ENCODE measurements around the gene CALD1.

CALD1 gene

GRCh38 chr7:134806197-134806596 lies 26.8 kb downstream of the CALD1 start:
- DNase-seq (ENCODE audit: low read depth) = no peak
- H3K4me3 ChIP-seq (ENCODE audit: control insufficient read depth, low read depth, low read length) = no peak overlapping the region
- no peak for TF ChIP-seq CTCF (IDR thresholded peaks at IDR 0.05; ENCODE audit: control insufficient read depth, insufficient read depth, low read depth, low read length, missing control alignments)

GRCh38 chr7:134809616-134810015 lies 30.2 kb downstream of the CALD1 start:
- no peak for DNase-seq (ENCODE audit: low read depth)
- TF ChIP-seq CTCF (IDR thresholded peaks at IDR 0.05; ENCODE audit: control insufficient read depth, insufficient read depth, low read depth, low read length, missing control alignments) = no peak
- no peak overlapping the region for H3K4me3 ChIP-seq (ENCODE audit: control insufficient read depth, low read depth, low read length)

- DNase-seq (ENCODE audit: low read depth) = no peak
Measured at GRCh38 chr7:134811765-134812164, 32.3 kb downstream of the CALD1 start.

DNA sequence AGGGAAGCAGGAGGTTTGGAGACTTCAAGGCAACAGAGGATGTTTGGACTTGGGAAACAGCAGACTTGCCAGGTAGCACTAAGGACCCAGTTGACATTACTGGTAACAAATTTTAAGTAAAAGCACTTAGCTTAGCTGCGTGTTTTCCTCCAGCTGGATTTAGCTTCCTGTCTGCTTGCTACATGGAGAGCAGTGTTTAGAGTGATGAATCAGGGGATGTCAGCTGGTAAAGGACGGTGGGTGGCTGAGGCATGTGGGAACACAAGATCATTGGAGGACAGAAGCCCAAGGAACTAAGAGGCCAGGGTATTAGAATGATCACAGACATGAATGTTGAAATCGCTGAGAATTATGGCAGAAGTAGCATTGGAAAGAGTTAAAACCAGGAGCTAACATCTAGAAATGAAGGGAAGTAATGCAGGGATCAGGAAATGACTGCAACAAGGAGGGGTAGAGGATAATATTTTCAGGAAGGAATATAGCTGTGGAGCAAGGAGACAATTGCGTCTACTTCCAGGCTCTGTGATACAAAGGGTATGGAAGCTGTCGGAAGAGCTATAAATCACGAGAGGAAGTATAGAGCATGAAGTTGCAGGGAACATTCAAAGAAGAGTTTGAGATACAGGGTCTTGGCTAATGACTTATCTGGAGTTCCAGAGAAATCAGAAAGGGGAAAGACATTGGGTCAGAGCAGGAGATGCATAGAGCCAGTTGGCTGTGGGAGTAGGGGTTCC lies 34.4 kb downstream of the CALD1 start:
- H3K4me3 ChIP-seq (ENCODE audit: control insufficient read depth, low read depth, low read length) = no peak overlapping the region
- DNase-seq (ENCODE audit: low read depth) = no peak
- TF ChIP-seq CTCF (IDR thresholded peaks at IDR 0.05; ENCODE audit: control insufficient read depth, insufficient read depth, low read depth, low read length, missing control alignments) = no peak

More at GRCh38 chr7:134811765-134812164, 32.3 kb downstream of the CALD1 start:
- no peak for TF ChIP-seq CTCF (IDR thresholded peaks at IDR 0.05; ENCODE audit: control insufficient read depth, insufficient read depth, low read depth, low read length, missing control alignments)
- no peak overlapping the region for H3K4me3 ChIP-seq (ENCODE audit: control insufficient read depth, low read depth, low read length)

DNA sequence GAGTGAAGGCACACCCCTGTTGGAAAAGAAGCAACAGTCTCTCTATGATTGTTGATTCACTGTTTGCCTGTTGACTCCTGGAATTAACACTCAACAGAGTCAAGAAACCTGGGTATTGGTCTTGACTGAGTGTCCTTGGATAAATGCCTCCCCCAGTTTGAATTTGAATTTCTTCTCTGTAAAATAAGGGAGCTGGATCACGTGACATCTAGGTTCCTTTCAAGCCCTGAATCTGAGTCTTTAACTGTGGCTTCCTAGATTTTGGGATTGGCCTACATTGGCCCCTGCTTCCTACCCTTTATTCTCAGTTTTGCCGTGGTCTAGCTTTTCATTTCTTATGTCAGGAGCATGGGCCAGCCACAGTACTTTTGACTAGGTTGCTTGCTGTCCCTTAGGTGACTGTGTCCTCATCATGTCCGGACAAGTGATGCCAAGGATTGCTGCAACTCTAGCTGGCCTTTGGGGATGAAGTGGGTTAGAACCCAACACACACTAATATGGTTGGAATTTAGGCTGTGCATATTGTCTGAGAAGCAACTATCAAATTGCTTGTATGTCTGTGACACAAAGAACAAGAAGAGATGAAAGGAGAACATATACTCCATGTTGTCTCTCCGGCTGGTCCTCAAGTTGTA lies 35.4 kb downstream of the CALD1 start:
- DNase-seq (ENCODE audit: low read depth) = no peak
- TF ChIP-seq CTCF (IDR thresholded peaks at IDR 0.05; ENCODE audit: control insufficient read depth, insufficient read depth, low read depth, low read length, missing control alignments) = no peak
- no peak overlapping the region for H3K4me3 ChIP-seq (ENCODE audit: control insufficient read depth, low read depth, low read length)

DNA sequence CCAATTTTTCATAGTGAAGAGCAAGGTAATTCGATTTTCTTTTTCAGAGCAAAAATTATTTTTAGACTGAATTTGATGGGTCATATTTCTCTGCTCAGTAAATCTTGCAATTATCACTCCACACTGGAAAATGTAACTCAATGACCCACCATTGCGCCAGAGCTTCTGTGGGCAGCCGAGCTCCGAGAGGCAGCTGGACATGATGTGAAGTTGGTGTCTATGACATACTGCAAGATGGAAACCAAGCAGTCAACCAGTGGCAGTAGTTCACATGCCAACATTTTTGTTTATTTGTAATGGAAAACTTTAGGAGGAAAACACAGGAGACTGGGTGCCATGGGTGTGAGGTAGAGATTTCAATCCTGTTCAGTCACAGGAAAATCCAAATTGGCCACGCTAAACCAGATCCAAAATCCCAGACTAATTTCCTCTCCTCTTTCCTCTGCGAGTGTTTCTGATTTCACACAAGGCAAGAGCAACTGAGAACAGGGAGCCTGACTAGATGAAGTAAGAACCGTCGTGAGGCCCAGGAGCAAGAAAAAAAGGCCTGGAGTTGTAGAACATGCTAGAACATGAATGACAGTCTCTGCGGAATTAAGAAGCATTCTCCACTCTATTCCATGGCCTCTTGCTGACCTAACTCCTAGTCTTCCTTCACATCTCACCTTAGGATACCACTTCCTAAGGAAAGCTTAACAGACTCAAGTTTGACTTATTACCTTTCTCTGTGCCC lies 39.3 kb downstream of the CALD1 start:
- no peak for DNase-seq (ENCODE audit: low read depth)
- no peak for TF ChIP-seq CTCF (IDR thresholded peaks at IDR 0.05; ENCODE audit: control insufficient read depth, insufficient read depth, low read depth, low read length, missing control alignments)
- H3K4me3 ChIP-seq (ENCODE audit: control insufficient read depth, low read depth, low read length) = no peak overlapping the region
